HG02588 (cell line): Measurements from ENCODE around the gene METTL5.
"Not testable (repeated sequence)": the region's sequence is repeated elsewhere in the genome, so short reads cannot be mapped to it uniquely, and the experiment has no call there.

ENCODE experiments used
- ATAC-seq: cut with Tn5 transposase; IDR thresholded peaks from one replicate; pipeline ENCODE4 v1.9.1; 2021; ENCODE audit warnings: mild to moderate bottlenecking, moderate library complexity; ENCODE audit not compliant: unreplicated experiment

The METTL5 gene

GRCh38 chr2:169824373-169825333, at the start of gene METTL5:
Gene METTL5 (minus strand): TSS chr2:169824905. CDS start chr2:169824597, 308 bp downstream.
- peak; percentile 62 for ATAC-seq

- no peak for ATAC-seq
Measured at GRCh38 chr2:169871994-169872393, 47.3 kb upstream of the METTL5 start.

- not testable (repeated sequence) for ATAC-seq
Measured at GRCh38 chr2:169871369-169871768, 46.7 kb upstream of the METTL5 start.

GRCh38 chr2:169868951-169869350, 44.2 kb upstream of the METTL5 start:
- no peak for ATAC-seq

GRCh38 chr2:169867579-169867978, 42.9 kb upstream of the METTL5 start:
- no peak for ATAC-seq

GRCh38 chr2:169866230-169866629, 41.5 kb upstream of the METTL5 start:
- ATAC-seq = not testable (repeated sequence)

GRCh38 chr2:169865492-169865891, 40.8 kb upstream of the METTL5 start:
- ATAC-seq = no peak

- ATAC-seq = no peak
Measured at GRCh38 chr2:169862816-169863215, 38.1 kb upstream of the METTL5 start.

GRCh38 chr2:169860149-169860548, 35.4 kb upstream of the METTL5 start:
- no peak for ATAC-seq

GRCh38 chr2:169859423-169859822, 34.7 kb upstream of the METTL5 start:
- no peak for ATAC-seq

- ATAC-seq = not testable (repeated sequence)
Measured at GRCh38 chr2:169855281-169856258, 30.9 kb upstream of the METTL5 start.

- ATAC-seq = no peak
Measured at GRCh38 chr2:169853041-169853668, 28.4 kb upstream of the METTL5 start.

- ATAC-seq = no peak
Measured at GRCh38 chr2:169849710-169850109, 25.0 kb upstream of the METTL5 start.

GRCh38 chr2:169848959-169849693, 24.4 kb upstream of the METTL5 start:
- ATAC-seq = not testable (repeated sequence)

- ATAC-seq = no peak
Measured at GRCh38 chr2:169845016-169845415, 20.3 kb upstream of the METTL5 start.

GRCh38 chr2:169841625-169842024, 16.9 kb upstream of the METTL5 start:
- ATAC-seq = not testable (repeated sequence)

GRCh38 chr2:169840747-169841142, 16.0 kb upstream of the METTL5 start:
- no peak for ATAC-seq

- ATAC-seq = no peak
Measured at GRCh38 chr2:169839954-169840746, 15.4 kb upstream of the METTL5 start.

GRCh38 chr2:169838743-169839489, 14.2 kb upstream of the METTL5 start:
- no peak for ATAC-seq
